H1 (cell line): ENCODE data around the gene A2ML1. TPM values are rescaled to one million over a fixed set of nuclear protein-coding genes. Genes with fewer than 3 reads are reported as not detected.
"Not testable (repeated sequence)": the region's sequence is repeated elsewhere in the genome, so short reads cannot be mapped to it uniquely, and the experiment has no call there.

ENCODE experiments used
- CTCF ChIA-PET: fragments of 300-600 bp; sonication (Branson Sonifier 250); formaldehyde crosslinking; loops from one replicate; lab custom pipeline; 2021; ENCODE audit not compliant: partially characterized antibody; lab: Charles Lee
- POLR2A ChIA-PET: fragments of 300-600 bp; sonication (Branson Sonifier 250); formaldehyde crosslinking; loops from one replicate; lab custom pipeline; 2021; ENCODE audit warnings: inconsistent platforms; ENCODE audit not compliant: partially characterized antibody; lab: Charles Lee
- DNase-seq, 2 experiments: peaks; one replicate each; pipeline versions ENCODE4 v3.0.0 to v3.0.0-alpha.2; 2010 to 2022; ENCODE audit warnings: low spot score in 2 of 2, low read depth in 1 of 2, mixed read lengths in 1 of 2
- FAIRE-seq: peaks from 2 replicates; lab custom pipeline; 2011; peaks lifted over from hg19 to GRCh38; lab: Jason Lieb, UNC
- H2AFZ ChIP-seq: 2 replicates; pipeline ENCODE4 v1.8.1; 2012; ENCODE audit warnings: low read length, inconsistent platforms
- H2AK5ac ChIP-seq: 2 replicates; pipeline ENCODE4 v1.6.1; 2013; ENCODE audit warnings: low read depth, low read length
- H2BK120ac ChIP-seq: replicated peaks from 2 replicates; pipeline ENCODE3; 2013; ENCODE audit warnings: low read depth, low read length, inconsistent platforms
- H2BK12ac ChIP-seq: 2 replicates; pipeline ENCODE4 v1.6.1; 2013; ENCODE audit warnings: low read depth, low read length
- H2BK15ac ChIP-seq: 2 replicates; pipeline ENCODE4 v1.6.1; 2013; ENCODE audit warnings: low read length
- H2BK20ac ChIP-seq: 2 replicates; pipeline ENCODE4 v1.6.1; 2013; ENCODE audit warnings: low read length
- H2BK5ac ChIP-seq: 2 replicates; pipeline ENCODE4 v1.6.1; 2013; ENCODE audit warnings: low read depth, low read length
- H3K14ac ChIP-seq: 2 replicates; pipeline ENCODE4 v1.6.1; 2013; ENCODE audit warnings: inconsistent platforms; ENCODE audit not compliant: insufficient read length
- H3K18ac ChIP-seq: 2 replicates; pipeline ENCODE4 v1.6.1; 2013; ENCODE audit warnings: low read length; ENCODE audit errors: extremely low read depth
- H3K23ac ChIP-seq: 2 replicates; pipeline ENCODE4 v1.6.1; 2013; ENCODE audit warnings: inconsistent platforms; ENCODE audit not compliant: insufficient read length
- H3K23me2 ChIP-seq: 2 replicates; pipeline ENCODE4 v1.6.1; 2013; ENCODE audit warnings: low read depth, low read length
- H3K27ac ChIP-seq: 2 replicates; pipeline ENCODE4 v1.6.1; 2011; ENCODE audit warnings: low read depth, low read length, inconsistent platforms
- H3K27me3 ChIP-seq, 4 experiments: replicated peaks in 1 of 4; 1 replicate in 1 of 4; 2 replicates in 3 of 4; pipeline versions ENCODE4 v1.6.1 to v1.8.1; 2011 to 2013; ENCODE audit warnings: low read length in 3 of 4, mild to moderate bottlenecking in 3 of 4, inconsistent platforms in 2 of 4, mixed read lengths in 2 of 4, moderate library complexity in 1 of 4; ENCODE audit not compliant: control insufficient read depth in 3 of 4, insufficient read depth in 3 of 4; ENCODE audit errors: extremely low read depth in 1 of 4
- H3K36me3 ChIP-seq, 4 experiments: 2 replicates each; pipeline versions ENCODE4 v1.6.1 to v1.8.1; 2011 to 2013; ENCODE audit warnings: mild to moderate bottlenecking in 4 of 4, low read length in 3 of 4, moderate library complexity in 2 of 4, control low read depth in 1 of 4, inconsistent platforms in 1 of 4; ENCODE audit not compliant: insufficient read depth in 4 of 4, control insufficient read depth in 2 of 4
- H3K4ac ChIP-seq: replicated peaks from 2 replicates; pipeline ENCODE3; 2013; ENCODE audit warnings: low read length, low read depth, mixed read lengths, inconsistent platforms; ENCODE audit not compliant: insufficient read length
- H3K4me1 ChIP-seq, 4 experiments: replicated peaks in 1 of 4; 1 replicate in 1 of 4; 2 replicates in 3 of 4; pipeline versions ENCODE4 v1.6.1 to v1.8.1; 2011 to 2013; ENCODE audit warnings: low read length in 3 of 4, inconsistent platforms in 2 of 4, mixed read lengths in 1 of 4; ENCODE audit not compliant: insufficient read depth in 4 of 4, control insufficient read depth in 3 of 4
- H3K4me2 ChIP-seq, 2 experiments: 2 replicates each; pipeline versions ENCODE4 v1.6.1 to v1.8.1; 2011 to 2013; ENCODE audit warnings: low read depth in 2 of 2, low read length in 2 of 2, control low read depth in 1 of 2, inconsistent platforms in 1 of 2, mild to moderate bottlenecking in 1 of 2; ENCODE audit not compliant: insufficient read depth in 1 of 2
- H3K4me3 ChIP-seq, 4 experiments: fragments of 200-600, 300-600 bp in 1 of 4; sonication (generic), shearing (Covaris generic), sonication (Bioruptor Twin) in 1 of 4; 2 replicates each; pipeline versions ENCODE4 v1.5.1 to v1.8.1; 2011 to 2016; ENCODE audit warnings: low read length in 4 of 4, low read depth in 3 of 4, control low read depth in 2 of 4, inconsistent platforms in 2 of 4, mild to moderate bottlenecking in 2 of 4, mixed read lengths in 1 of 4, moderate library complexity in 1 of 4; ENCODE audit not compliant: insufficient read depth in 2 of 4; ENCODE audit errors: extremely low read depth in 1 of 4
- H3K56ac ChIP-seq: replicated peaks from 2 replicates; pipeline ENCODE3; 2013; ENCODE audit warnings: low read depth, mild to moderate bottlenecking, mixed read lengths, low read length, inconsistent platforms; ENCODE audit not compliant: insufficient read length
- H3K79me1 ChIP-seq: 2 replicates; pipeline ENCODE4 v1.6.1; 2013; ENCODE audit warnings: low read depth, low read length, control low read depth
- H3K79me2 ChIP-seq, 2 experiments: 2 replicates each; pipeline versions ENCODE4 v1.6.1 to v1.8.1; 2012 to 2013; ENCODE audit warnings: low read length in 2 of 2, mild to moderate bottlenecking in 2 of 2, inconsistent platforms in 1 of 2; ENCODE audit not compliant: insufficient read depth in 2 of 2, control insufficient read depth in 1 of 2
- H3K9ac ChIP-seq, 4 experiments: replicated peaks in 1 of 4; 1 replicate in 1 of 4; 2 replicates in 3 of 4; pipeline versions ENCODE4 v1.6.1 to v1.8.1; 2011 to 2013; ENCODE audit warnings: low read depth in 3 of 4, low read length in 3 of 4, control low read depth in 2 of 4, mild to moderate bottlenecking in 2 of 4, moderate library complexity in 2 of 4, inconsistent platforms in 1 of 4; ENCODE audit errors: extremely low read depth in 1 of 4
- H3K9me3 ChIP-seq, 2 experiments: 2 replicates each; pipeline versions ENCODE4 v1.6.1 to v1.8.1; 2012 to 2013; ENCODE audit warnings: mild to moderate bottlenecking in 2 of 2, moderate library complexity in 2 of 2, control low read depth in 1 of 2, inconsistent platforms in 1 of 2, low read depth in 1 of 2, low read length in 1 of 2, mixed read lengths in 1 of 2; ENCODE audit not compliant: insufficient read depth in 2 of 2
- H4K20me1 ChIP-seq, 2 experiments: replicated peaks in 1 of 2; 2 replicates each; pipeline versions ENCODE3 to v1.8.1; 2011 to 2013; ENCODE audit warnings: inconsistent platforms in 2 of 2, low read length in 2 of 2, mild to moderate bottlenecking in 1 of 2; ENCODE audit not compliant: insufficient read depth in 2 of 2, control insufficient read depth in 1 of 2
- H4K5ac ChIP-seq: 2 replicates; pipeline ENCODE4 v1.6.1; 2013; ENCODE audit warnings: low read length, low read depth, mixed read lengths, inconsistent platforms; ENCODE audit not compliant: insufficient read length
- H4K8ac ChIP-seq: 2 replicates; pipeline ENCODE4 v1.8.0; 2013; ENCODE audit warnings: mild to moderate bottlenecking, moderate library complexity, low read length, inconsistent platforms; ENCODE audit not compliant: insufficient read depth; ENCODE audit errors: extremely low read depth
- H4K91ac ChIP-seq: replicated peaks from 2 replicates; pipeline ENCODE3; 2013; ENCODE audit warnings: low read length, mixed read lengths, inconsistent platforms; ENCODE audit not compliant: insufficient read length
- WGBS, 2 experiments: shearing (Covaris generic) in 1 of 2; methylation state at CpG; one replicate each; pipeline versions ENCODE4 v1.1.6 to v1.1.7; 2013 to 2015; ENCODE audit warnings: low lambda C conversion rate in 2 of 2, mixed read lengths in 2 of 2, inconsistent platforms in 1 of 2, low coverage in 1 of 2, missing lambda C conversion rate in 1 of 2; ENCODE audit not compliant: insufficient replicate concordance in 2 of 2, insufficient coverage in 1 of 2, insufficient read length in 1 of 2; ENCODE audit errors: extremely low coverage in 1 of 2, missing lambda C conversion rate in 1 of 2; 5-methylcytosine and 5-hydroxymethylcytosine counted together
- polyA plus RNA-seq, 7 experiments: library from polyadenylated mRNA; depleted of rRNA in 3 of 7; stranded (reverse) in 5 of 7; unstranded in 2 of 7; fragments of >200 nt in 5 of 7; fragments of 200-250 nt in 2 of 7; gene quantifications; 1 replicate in 5 of 7; 2 replicates in 1 of 7; 4 replicates in 1 of 7; pipeline versions ENCODE4 v1.2.1 to v1.2.3, GENCODE V29; 2011 to 2013; ENCODE audit warnings: missing spikeins in 2 of 7, mixed read lengths in 2 of 7
- total RNA-seq: library from RNA; stranded (reverse); fragmentation: NEBNext Ultra II Directional; extraction: Animal tissue kit (Norgen Biotek cat#: 25700); gene quantifications from 2 replicates; pipeline ENCODE4 v1.2.1, GENCODE V29; 2021

The A2ML1 gene
- total and polyA plus RNA-seq, 2 of the 8 experiments (the other 6 are each of a cell fraction or from before 2014, with no cell fraction given): 10.2 to 10.3 TPM

DNA sequence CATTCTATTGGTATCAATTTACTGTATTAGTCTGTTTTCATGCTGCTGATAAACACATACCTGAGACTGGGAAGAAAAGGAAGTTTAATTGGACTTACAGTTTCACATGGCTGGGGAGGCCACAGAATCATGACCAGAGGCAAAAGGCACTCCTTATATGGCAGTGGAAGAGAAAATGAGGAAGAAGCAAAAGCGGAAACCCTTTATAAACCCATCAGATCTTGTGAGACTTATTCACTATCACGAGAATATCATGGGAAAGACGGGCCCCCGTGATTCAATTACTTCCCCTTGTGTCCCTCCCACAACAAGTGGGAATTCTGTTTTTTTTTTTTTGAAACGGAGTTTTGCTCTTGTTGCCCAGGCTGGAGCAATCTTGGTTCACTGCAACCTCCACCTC is 80.3 kb downstream of the A2ML1 start:
- H2AFZ ChIP-seq, H3K23me2 ChIP-seq, H3K14ac ChIP-seq, H3K23ac ChIP-seq, H2BK120ac ChIP-seq, H3K4me2 ChIP-seq, H3K4ac ChIP-seq, H4K8ac ChIP-seq, H3K9me3 ChIP-seq, H3K18ac ChIP-seq, DNase-seq, H3K4me3 ChIP-seq, H3K79me2 ChIP-seq, POLR2A ChIA-PET, H2BK5ac ChIP-seq, H3K9ac ChIP-seq, H4K91ac ChIP-seq, H4K20me1 ChIP-seq, H4K5ac ChIP-seq, FAIRE-seq, H2BK15ac ChIP-seq, H3K79me1 ChIP-seq, H3K27me3 ChIP-seq, H3K27ac ChIP-seq, H3K36me3 ChIP-seq, H3K56ac ChIP-seq: not testable (repeated sequence)
- H2BK12ac ChIP-seq: peak overlapping the region; percentile 86; the same call in 1 of the 2 replicates
- peaks cover 3 to 15% (median 9%) of the 10 kb centered on the region in 4 experiments; a peak in 5 of 7 replicates for H3K4me1 ChIP-seq
- 0 out of 2 replicates have a peak overlapping the region, but pooled peaks have one; percentile 61 for H2BK20ac ChIP-seq
- CTCF ChIA-PET: interaction anchor here (0.6 to 1.5 kb wide), 2 partner anchors 12 to 29 kb away, joined by 3 read pairs; no protein-coding TSS in a partner anchor
- WGBS, 2 experiments: 93% methylated on average over 5 of the region's 5 CpGs; no CpG with 5 or more reads in 1 of the 2 experiments
- 0 out of 2 replicates have a peak overlapping the region, but pooled peaks have one; percentile 75 for H2AK5ac ChIP-seq
